ENCODE measurements around the gene SYT3. TPM values are rescaled to one million over a fixed set of nuclear protein-coding genes. Genes with fewer than 3 reads are reported as not detected.

Gene SYT3
- total and polyA plus RNA-seq, 7 donors: under 0.01 to 0.66 (median 0.37) TPM; not detected in 1

DNA sequence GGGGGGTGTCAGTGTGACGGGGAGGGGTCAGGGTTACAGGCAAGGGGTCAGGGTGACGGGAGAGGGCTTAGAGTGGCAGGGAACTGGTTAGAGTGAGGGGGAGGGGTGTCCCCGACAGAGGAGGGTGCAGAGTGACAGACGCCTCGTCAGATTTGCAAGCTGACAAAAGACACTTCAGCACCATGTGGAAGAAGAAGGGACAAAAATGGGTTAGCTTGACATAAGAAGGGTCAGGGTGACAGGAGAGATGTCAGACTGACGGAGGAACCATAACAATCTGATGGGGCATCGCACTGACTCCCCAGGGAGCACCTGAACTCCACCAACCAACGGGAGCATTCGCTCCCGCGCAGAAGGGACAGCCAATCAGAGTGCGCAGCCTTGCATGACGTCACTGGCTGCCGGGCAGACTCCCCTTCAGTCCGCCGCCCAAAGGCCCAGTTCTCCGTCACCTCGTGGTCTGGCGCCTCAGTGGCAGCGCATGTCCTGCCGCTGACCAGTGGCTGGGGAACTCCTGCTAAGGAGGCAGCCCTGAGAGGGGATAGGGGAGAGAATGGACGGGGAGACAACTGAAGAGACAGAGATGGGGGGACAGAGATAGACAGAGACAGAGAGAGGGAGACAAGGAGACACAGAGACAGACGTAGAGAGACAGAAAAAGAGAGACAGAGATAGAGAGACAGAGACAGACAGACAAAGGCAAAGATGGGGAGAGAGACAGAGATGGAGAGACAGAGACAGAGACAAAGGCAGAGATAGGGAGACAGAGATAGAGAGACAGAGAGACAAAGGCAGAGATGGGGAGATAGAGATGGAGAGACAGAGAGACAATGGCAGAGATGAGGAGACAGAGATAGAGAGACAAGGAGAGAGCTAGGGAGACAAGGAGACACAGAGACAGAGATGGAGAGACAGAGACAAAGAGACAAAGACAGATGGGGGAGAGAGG, 39.8 kb upstream of the SYT3 start:
- 13 to 15% methylated on average over 23 of the region's 23 CpGs for WGBS, 2 donors
- no peak for TF ChIP-seq POLR2A (IDR thresholded peaks at IDR 0.05)
- TF ChIP-seq EP300 (IDR thresholded peaks at IDR 0.05): no peak
- TF ChIP-seq, protein P1, sequence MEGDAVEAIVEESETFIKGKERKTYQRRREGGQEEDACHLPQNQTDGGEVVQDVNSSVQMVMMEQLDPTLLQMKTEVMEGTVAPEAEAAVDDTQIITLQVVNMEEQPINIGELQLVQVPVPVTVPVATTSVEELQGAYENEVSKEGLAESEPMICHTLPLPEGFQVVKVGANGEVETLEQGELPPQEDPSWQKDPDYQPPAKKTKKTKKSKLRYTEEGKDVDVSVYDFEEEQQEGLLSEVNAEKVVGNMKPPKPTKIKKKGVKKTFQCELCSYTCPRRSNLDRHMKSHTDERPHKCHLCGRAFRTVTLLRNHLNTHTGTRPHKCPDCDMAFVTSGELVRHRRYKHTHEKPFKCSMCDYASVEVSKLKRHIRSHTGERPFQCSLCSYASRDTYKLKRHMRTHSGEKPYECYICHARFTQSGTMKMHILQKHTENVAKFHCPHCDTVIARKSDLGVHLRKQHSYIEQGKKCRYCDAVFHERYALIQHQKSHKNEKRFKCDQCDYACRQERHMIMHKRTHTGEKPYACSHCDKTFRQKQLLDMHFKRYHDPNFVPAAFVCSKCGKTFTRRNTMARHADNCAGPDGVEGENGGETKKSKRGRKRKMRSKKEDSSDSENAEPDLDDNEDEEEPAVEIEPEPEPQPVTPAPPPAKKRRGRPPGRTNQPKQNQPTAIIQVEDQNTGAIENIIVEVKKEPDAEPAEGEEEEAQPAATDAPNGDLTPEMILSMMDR (IDR thresholded peaks at IDR 0.05): no peak
- no peak for TF ChIP-seq POLR2AphosphoS5 (IDR thresholded peaks at IDR 0.05)
- Histone ChIP-seq H3K4me3 (no peak overlapping the region), H3K27me3 (peaks cover 3 to 59% (median 22%) of the 10 kb centered on the region in 3 donors), H3K27ac (no peak overlapping the region), H3K4me1 (no peaks in the 10 kb centered on the region), H3K9me3 (no peaks in the 10 kb centered on the region), H3K36me3 (no peaks in the 10 kb centered on the region)
- intact Hi-C loops (cut with DNase I): no loop called here
- DNase-seq: peak; percentile 87

- TF ChIP-seq, protein P1 (IDR thresholded peaks at IDR 0.05): no peak
- TF ChIP-seq EP300 (IDR thresholded peaks at IDR 0.05) (no peak), POLR2A (IDR thresholded peaks at IDR 0.05) (no peak), POLR2AphosphoS5 (IDR thresholded peaks at IDR 0.05) (no peak)
- H3K9me3 ChIP-seq: no peaks in the 10 kb centered on the region
- no peaks in the 10 kb centered on the region for H3K36me3 ChIP-seq
- 43 to 47% methylated on average over 3 of the region's 3 CpGs for WGBS, 2 donors
- no peak overlapping the region for H3K4me3 ChIP-seq
- H3K4me1 ChIP-seq: no peaks in the 10 kb centered on the region
- H3K27ac ChIP-seq: no peak overlapping the region
- peaks cover 3 to 55% (median 19%) of the 10 kb centered on the region in 3 donors for H3K27me3 ChIP-seq
- intact Hi-C loops (cut with DNase I): no loop called here
- DNase-seq: no peak
These were observed 38.6 kb upstream of the SYT3 start for GRCh38 chr19:50678323-50678722.

DNA sequence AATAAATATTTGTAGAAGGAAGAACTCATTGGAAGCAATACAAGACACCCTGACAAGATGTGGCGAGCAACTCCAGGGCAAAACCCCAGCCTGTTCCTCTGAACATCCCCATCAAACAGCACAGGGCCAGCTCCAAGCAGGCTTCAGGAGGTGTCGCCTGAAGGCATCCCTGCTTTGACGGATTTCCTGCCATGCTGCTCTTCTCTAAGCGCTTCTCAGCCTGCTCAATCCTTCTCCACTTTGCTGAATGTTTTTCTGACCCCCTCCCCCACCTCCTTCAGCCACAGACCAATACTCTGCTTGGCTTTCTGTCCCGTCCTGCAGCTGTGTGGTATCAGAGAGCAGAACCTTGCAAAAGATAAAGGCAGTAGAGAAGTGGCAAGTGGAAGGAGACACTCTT, 38.0 kb upstream of the SYT3 start:
- TF ChIP-seq EP300 (IDR thresholded peaks at IDR 0.05): no peak
- TF ChIP-seq POLR2A (IDR thresholded peaks at IDR 0.05): no peak
- no peak for TF ChIP-seq POLR2AphosphoS5 (IDR thresholded peaks at IDR 0.05)
- TF ChIP-seq, protein P1 (IDR thresholded peaks at IDR 0.05): no peak
- no peaks in the 10 kb centered on the region for H3K4me1 ChIP-seq
- no peak overlapping the region for H3K27ac ChIP-seq
- H3K36me3 ChIP-seq: no peaks in the 10 kb centered on the region
- H3K4me3 ChIP-seq: no peak overlapping the region
- no peak for DNase-seq
- H3K9me3 ChIP-seq: no peaks in the 10 kb centered on the region
- WGBS, 2 donors: 49 to 58% methylated on average over 5 of the region's 5 CpGs
- peaks cover 3 to 55% (median 19%) of the 10 kb centered on the region in 3 donors for H3K27me3 ChIP-seq
- intact Hi-C loops (cut with DNase I): no loop called here

DNA sequence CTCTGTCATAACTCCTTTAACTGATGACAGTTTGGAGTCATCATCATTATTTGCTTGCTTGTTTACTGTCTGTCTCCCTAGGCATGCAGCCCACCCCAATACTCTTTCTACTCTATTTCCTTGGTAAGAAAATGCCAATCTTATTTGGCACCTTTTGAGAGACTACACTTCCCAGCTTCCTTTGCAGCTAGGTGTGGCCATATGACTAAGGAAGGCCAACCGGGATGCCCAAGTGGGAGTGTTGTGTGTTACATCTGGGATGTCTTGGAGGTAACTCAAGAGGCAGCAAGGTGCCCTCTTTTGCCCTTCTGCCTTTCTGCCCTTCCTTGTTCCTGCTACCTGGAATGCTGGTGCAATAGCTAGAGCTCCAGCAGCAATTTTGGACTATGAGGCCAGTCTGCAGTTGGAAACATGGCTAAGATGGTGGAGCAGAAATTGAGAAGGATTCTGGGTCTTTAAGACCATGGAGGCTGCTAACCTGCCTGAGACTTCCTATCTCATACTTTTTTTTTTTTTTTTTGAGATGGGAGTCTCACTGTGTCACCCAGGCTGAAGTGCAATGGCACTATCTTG, 37.0 kb upstream of the SYT3 start:
- WGBS, 2 donors: 53 to 59% methylated on average over 1 of the region's 1 CpG
- no peak overlapping the region for H3K4me3 ChIP-seq
- TF ChIP-seq POLR2A (IDR thresholded peaks at IDR 0.05) (no peak), POLR2AphosphoS5 (IDR thresholded peaks at IDR 0.05) (no peak)
- H3K27me3 ChIP-seq: peaks cover 3 to 58% (median 19%) of the 10 kb centered on the region in 3 donors
- intact Hi-C loops (cut with DNase I): no loop called here
- DNase-seq: no peak
- H3K4me1 ChIP-seq: no peaks in the 10 kb centered on the region
- H3K27ac ChIP-seq: no peak overlapping the region
- no peaks in the 10 kb centered on the region for H3K36me3 ChIP-seq
- H3K9me3 ChIP-seq: no peaks in the 10 kb centered on the region

DNA sequence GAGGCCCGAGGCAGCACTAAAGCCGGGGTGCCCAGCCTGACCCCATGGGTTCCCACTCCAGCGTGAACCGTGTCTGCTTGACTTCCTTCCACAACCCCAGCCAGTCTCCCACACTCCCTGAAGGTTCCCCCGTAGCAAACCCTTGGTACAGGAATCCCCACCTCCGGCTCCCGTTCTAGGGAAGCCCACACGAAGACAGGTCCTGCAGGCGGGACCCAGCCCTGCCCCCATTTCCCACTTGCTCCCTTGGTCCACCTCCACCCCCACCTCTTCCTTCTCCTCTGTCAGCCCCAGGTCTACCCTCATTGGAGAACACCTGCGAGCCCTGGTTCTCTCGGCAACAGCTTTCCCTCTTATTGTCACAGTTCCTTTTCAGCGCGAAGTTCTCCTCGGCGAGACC, 33.4 kb upstream of the SYT3 start:
- no peaks in the 10 kb centered on the region for H3K36me3 ChIP-seq
- WGBS, 2 donors: 25 to 30% methylated on average over 15 of the region's 15 CpGs
- no peak overlapping the region for H3K4me3 ChIP-seq
- peaks cover 18 to 75% (median 26%) of the 10 kb centered on the region in 3 donors for H3K27me3 ChIP-seq
- H3K9me3 ChIP-seq: no peaks in the 10 kb centered on the region
- TF ChIP-seq, protein P1 (IDR thresholded peaks at IDR 0.05): no peak
- TF ChIP-seq EP300 (IDR thresholded peaks at IDR 0.05): no peak
- H3K4me1 ChIP-seq: peaks cover 0 to 4% (median under 1%) of the 10 kb centered on the region in 4 donors
- DNase-seq: no peak
- intact Hi-C loops (cut with DNase I): no loop called here
- no peak overlapping the region for H3K27ac ChIP-seq

Data from sigmoid colon (tissue), 7 donors.